ENCODE data around the gene ZNF544.

Gene ZNF544

GRCh38 chr19:58311345-58311865 lies 82.7 kb downstream of the ZNF544 start:
- TF ChIP-seq CTCF (conservative IDR thresholded peaks at IDR 0.05; ENCODE audit: low read depth, low read length), result no peak
- no peak for DNase-seq (ENCODE audit: low read depth)
- H3K4me3 ChIP-seq (ENCODE audit: low read depth, low read length), result no peak overlapping the region
